Esophagus squamous epithelium (tissue), 5 donors: ENCODE data around the gene SS18L1. TPM values are rescaled to one million over a fixed set of nuclear protein-coding genes. Genes with fewer than 3 reads are reported as not detected.

Experiments used
- DNase-seq: peaks from one replicate; lab custom pipeline; 2025; lab: John Stamatoyannopoulos, UW
- H3K27ac ChIP-seq, 4 donors: fragments of 200-600 bp; sonication (generic); one replicate each; pipeline ENCODE4 v1.5.1; 2016 to 2019; ENCODE audit warnings: mild to moderate bottlenecking in 1 of 4
- H3K27me3 ChIP-seq, 4 donors: fragments of 200-600 bp; sonication (generic); 1 replicate in 3 of 4; 2 replicates in 1 of 4; pipeline versions ENCODE4 v1.5.1 to v1.6.0; 2017 to 2021; ENCODE audit warnings: antibody characterized with exemption in 1 of 4
- H3K36me3 ChIP-seq, 3 donors: fragments of 200-600 bp; sonication (generic); one replicate each; pipeline ENCODE4 v1.5.1; 2016 to 2019
- H3K4me1 ChIP-seq, 3 donors: fragments of 200-600 bp; sonication (generic); one replicate each; pipeline ENCODE4 v1.5.1; 2017 to 2019
- H3K4me3 ChIP-seq, 4 donors: fragments of 200-600 bp; sonication (generic); 1 replicate in 3 of 4; 2 replicates in 1 of 4; pipeline ENCODE4 v1.5.1; 2016 to 2019; ENCODE audit warnings: mild to moderate bottlenecking in 2 of 4, moderate library complexity in 1 of 4
- H3K9me3 ChIP-seq, 3 donors: fragments of 200-600 bp; sonication (generic); one replicate each; pipeline ENCODE4 v1.5.1; 2016 to 2019
- POLR2A ChIP-seq, 4 donors: fragments of 450-650 bp; IDR thresholded peaks; one replicate each; pipeline ENCODE4 v1.6.1; 2017; ENCODE audit warnings: antibody characterized with exemption in 4 of 4, mild to moderate bottlenecking in 4 of 4, moderate library complexity in 3 of 4
- WGBS, 2 donors: methylation state at CpG; one replicate each; pipeline ENCODE4 v1.1.5; 2018; 5-methylcytosine and 5-hydroxymethylcytosine counted together
- intact Hi-C: fragments of 100-400 bp; cut with DNase I; formaldehyde crosslinking; loops from one replicate; pipeline ENCODE4 v1.15.0; 2022
- total RNA-seq, 4 donors: library from RNA; depleted of rRNA; stranded (reverse); fragments of >200 nt; gene quantifications; one replicate each; pipeline ENCODE4 v1.1.0, GENCODE V29; 2016
- TF ChIP-seq, protein P1 (sequence below), 6 experiments: fragments of 450-650 bp in 4 of 6; fragments of 200-600 bp in 2 of 6; sonication (generic) in 2 of 6; IDR thresholded peaks; one replicate each; pipeline ENCODE4 v1.5.1; 2016 to 2019; ENCODE audit warnings: antibody characterized with exemption in 6 of 6, mild to moderate bottlenecking in 4 of 6, moderate library complexity in 4 of 6
- donor health status: DM: yes; HTN: yes; CAD: no.

Gene SS18L1
- total RNA-seq, 4 donors from 2014 or later = 7.8 to 24.5 (median 15.0) TPM

DNA sequence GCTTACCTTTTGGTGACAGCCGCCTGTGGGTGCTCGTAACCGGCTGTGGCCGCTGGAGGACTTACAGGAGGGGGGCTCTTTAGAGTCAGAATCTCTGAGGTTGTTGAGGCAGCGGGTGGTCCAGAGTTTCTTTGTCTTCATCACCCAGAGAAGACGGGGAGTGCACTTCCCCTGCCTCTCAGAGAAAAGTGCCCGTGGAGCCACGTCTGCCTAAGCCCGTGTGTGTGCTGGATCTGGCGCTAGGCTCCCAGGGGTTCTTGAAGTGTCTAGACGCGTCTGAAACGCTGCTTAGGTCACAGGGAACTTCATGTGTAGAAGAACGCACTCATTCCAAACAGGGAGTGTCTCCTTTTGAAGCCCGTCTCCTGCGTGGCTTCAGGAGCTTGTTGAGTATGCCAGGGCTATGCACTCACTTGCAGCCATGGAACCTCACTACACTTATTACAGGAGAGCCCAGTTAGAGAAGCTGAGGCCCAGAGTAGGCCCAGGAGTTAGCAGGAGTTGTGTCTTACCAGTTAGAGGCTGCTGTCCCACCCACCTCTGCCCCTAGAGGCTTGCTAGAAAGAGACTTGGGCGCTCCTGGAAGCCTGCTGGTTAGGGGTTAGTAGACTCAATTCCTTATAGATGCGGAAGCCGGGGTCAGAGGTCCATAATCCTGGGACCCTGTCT is 20.0 kb upstream of the SS18L1 start:
- Histone ChIP-seq H3K36me3 (peaks cover 12 to 49% (median 23%) of the 10 kb centered on the region in 3 donors), H3K27me3 (peaks cover 0 to 12% (median 0%) of the 10 kb centered on the region in 4 donors), H3K27ac (peak overlapping the region; percentile 87 to 99 (median 94)), H3K4me3 (peak overlapping the region; percentile 64 to 97 (median 83)), H3K9me3 (no peaks in the 10 kb centered on the region), H3K4me1 (peaks cover 13 to 31% (median 14%) of the 10 kb centered on the region in 3 donors)
- intact Hi-C loops = loop anchor here (5.0 kb wide), 1 partner anchor 56 kb away; the partner anchor contains the start of gene TAF4
- 64 to 80% methylated on average over 2 to 4 of the region's 19 CpGs for WGBS, 2 donors
- TF ChIP-seq, protein P1, sequence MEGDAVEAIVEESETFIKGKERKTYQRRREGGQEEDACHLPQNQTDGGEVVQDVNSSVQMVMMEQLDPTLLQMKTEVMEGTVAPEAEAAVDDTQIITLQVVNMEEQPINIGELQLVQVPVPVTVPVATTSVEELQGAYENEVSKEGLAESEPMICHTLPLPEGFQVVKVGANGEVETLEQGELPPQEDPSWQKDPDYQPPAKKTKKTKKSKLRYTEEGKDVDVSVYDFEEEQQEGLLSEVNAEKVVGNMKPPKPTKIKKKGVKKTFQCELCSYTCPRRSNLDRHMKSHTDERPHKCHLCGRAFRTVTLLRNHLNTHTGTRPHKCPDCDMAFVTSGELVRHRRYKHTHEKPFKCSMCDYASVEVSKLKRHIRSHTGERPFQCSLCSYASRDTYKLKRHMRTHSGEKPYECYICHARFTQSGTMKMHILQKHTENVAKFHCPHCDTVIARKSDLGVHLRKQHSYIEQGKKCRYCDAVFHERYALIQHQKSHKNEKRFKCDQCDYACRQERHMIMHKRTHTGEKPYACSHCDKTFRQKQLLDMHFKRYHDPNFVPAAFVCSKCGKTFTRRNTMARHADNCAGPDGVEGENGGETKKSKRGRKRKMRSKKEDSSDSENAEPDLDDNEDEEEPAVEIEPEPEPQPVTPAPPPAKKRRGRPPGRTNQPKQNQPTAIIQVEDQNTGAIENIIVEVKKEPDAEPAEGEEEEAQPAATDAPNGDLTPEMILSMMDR (IDR thresholded peaks at IDR 0.05) = no peak
- no peak for TF ChIP-seq POLR2A (IDR thresholded peaks at IDR 0.05)
- DNase-seq = no peak

DNA sequence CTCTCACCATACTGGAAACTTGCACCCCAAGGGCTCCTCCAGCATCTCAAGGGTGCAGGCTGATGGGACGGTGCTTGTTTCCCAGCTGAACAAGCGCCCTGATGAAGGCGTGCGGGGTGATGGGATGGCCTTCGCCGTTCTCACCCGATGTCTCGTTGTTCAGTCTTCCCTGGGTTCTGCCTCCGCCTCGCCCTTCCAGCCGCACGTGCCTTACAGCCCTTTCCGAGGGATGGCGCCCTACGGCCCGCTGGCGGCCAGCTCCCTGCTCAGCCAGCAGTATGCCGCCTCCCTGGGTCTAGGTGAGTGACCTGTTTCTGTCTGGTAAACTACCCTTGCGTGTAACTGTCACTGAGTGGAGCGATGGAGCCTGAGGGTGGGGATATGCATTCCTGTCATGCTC is 17.4 kb upstream of the SS18L1 start:
- 93 to 94% methylated on average over 17 to 20 of the region's 20 CpGs for WGBS, 2 donors
- Histone ChIP-seq H3K27me3 (no peaks in the 10 kb centered on the region), H3K4me3 (no peak overlapping the region), H3K9me3 (no peaks in the 10 kb centered on the region), H3K36me3 (peaks cover 18 to 74% (median 40%) of the 10 kb centered on the region in 3 donors), H3K27ac (no peak overlapping the region), H3K4me1 (peaks cover 10 to 26% (median 14%) of the 10 kb centered on the region in 3 donors)
- intact Hi-C loops = no loop called here
- TF ChIP-seq POLR2A (IDR thresholded peaks at IDR 0.05) = no peak
- TF ChIP-seq, protein P1 (IDR thresholded peaks at IDR 0.05) = no peak
- no peak for DNase-seq

DNA sequence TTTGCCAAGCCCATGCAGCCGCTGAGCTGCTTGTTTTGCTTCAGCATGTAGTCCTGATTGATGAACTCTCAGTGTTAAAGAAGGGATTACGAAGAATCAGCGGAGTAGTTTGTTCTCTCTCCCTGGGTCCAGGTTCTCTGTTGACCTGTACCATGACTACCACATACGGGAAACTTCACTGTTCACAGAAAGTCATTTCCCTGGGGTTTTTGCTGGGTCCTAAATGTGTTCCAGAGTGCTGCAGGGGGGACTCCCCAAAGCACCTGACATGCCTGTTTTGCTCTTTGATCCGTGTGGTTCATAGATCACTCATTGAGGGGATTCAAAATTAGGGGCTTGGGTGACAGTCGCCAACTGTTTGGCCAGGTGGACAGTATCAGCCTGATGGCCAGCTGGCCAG is 15.8 kb upstream of the SS18L1 start:
- Histone ChIP-seq H3K27me3 (no peaks in the 10 kb centered on the region), H3K4me1 (peaks cover 10 to 36% (median 14%) of the 10 kb centered on the region in 3 donors), H3K9me3 (no peaks in the 10 kb centered on the region), H3K4me3 (no peak overlapping the region), H3K36me3 (peaks cover 22 to 91% (median 46%) of the 10 kb centered on the region in 3 donors), H3K27ac (no peak overlapping the region)
- TF ChIP-seq POLR2A (IDR thresholded peaks at IDR 0.05) = no peak
- TF ChIP-seq, protein P1 (IDR thresholded peaks at IDR 0.05) = no peak
- DNase-seq = no peak
- 83 to 92% methylated on average over 4 to 6 of the region's 6 CpGs for WGBS, 2 donors
- intact Hi-C loops = no loop called here

DNA sequence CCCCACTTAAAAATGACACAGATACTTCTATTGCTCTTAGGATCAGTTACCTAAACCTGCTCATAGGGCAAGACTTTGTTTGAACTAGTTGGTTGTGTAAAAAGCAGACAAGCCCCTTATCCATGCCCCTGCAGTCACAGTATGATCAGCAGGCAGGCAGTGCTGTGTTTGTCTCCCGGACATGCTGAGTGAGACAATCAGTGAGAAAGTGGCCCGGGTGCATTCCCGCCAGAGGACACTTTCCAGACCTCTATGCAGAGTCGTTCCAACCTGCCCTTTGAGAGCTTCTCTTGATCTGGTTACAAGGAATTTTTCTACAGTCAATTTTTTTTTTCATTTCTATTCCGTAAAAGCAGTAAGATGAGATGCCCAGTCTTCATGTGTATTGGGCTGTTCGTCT is 15.1 kb upstream of the SS18L1 start:
- Histone ChIP-seq H3K9me3 (no peaks in the 10 kb centered on the region), H3K27me3 (no peaks in the 10 kb centered on the region), H3K4me3 (no peak overlapping the region), H3K4me1 (peaks cover 7 to 36% (median 8%) of the 10 kb centered on the region in 3 donors), H3K36me3 (peaks cover 29 to 98% (median 46%) of the 10 kb centered on the region in 3 donors), H3K27ac (no peak overlapping the region)
- DNase-seq = no peak
- 79 to 87% methylated on average over 6 of the region's 6 CpGs for WGBS, 2 donors
- no peak for TF ChIP-seq POLR2A (IDR thresholded peaks at IDR 0.05)
- TF ChIP-seq, protein P1 (IDR thresholded peaks at IDR 0.05) = no peak
- intact Hi-C loops = no loop called here

DNA sequence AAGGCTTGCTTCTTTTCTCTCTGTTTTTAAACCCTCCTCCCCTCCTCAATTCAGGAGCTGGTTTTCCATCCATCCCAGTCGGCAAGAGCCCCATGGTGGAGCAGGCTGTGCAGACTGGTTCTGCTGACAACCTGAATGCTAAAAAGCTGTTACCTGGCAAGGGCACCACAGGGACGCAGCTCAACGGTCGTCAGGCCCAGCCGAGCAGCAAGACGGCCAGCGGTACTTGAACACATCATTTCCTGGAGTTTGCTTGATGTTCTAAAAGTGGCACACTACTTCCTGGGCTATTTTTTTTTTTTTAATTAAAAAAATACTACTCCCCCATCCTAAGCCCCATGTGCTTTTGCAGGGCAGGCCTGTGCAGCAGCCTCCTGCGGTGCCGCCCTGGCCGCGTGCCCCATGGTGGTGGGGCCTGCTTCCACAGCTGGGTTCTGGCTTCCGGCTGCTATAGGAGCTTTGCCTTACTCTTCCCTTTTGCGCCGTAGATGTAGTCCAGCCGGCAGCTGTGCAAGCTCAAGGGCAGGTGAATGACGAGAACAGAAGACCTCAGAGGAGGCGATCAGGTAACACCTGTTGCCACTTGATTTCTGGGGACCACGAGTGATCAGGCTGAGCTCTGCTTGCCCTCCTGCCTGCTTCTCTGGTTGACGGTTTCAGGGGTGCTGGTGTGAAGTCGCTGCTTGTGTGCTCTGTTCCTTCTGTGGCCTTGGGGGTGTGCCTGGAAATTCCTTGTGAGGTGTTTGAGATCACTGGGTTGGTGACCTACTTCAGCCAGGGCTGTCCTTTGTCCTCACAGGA is 13.6 kb upstream of the SS18L1 start:
- H3K4me3 ChIP-seq = no peak overlapping the region
- H3K27me3 ChIP-seq = no peaks in the 10 kb centered on the region
- intact Hi-C loops = no loop called here
- peaks cover 29 to 100% (median 58%) of the 10 kb centered on the region in 3 donors for H3K36me3 ChIP-seq
- H3K4me1 ChIP-seq = peaks cover 0 to 37% (median 6%) of the 10 kb centered on the region in 3 donors
- TF ChIP-seq, protein P1 (IDR thresholded peaks at IDR 0.05) = no peak
- TF ChIP-seq POLR2A (IDR thresholded peaks at IDR 0.05) = no peak
- no peak for DNase-seq
- no peaks in the 10 kb centered on the region for H3K9me3 ChIP-seq
- no peak overlapping the region for H3K27ac ChIP-seq
- 81 to 88% methylated on average over 11 to 15 of the region's 20 CpGs for WGBS, 2 donors
